GM23338 (cell line): ENCODE measurements around the gene KCNK4. TPM values are rescaled to one million over a fixed set of nuclear protein-coding genes. Genes with fewer than 3 reads are reported as not detected.
A peak's percentile ranks its signal among the peaks of the same experiment; 100 is the strongest.

Experiments used
- ATAC-seq: fragments of 200-7000 bp; cut with Tn5 transposase; 3 replicates; pipeline ENCODE4 v1.9.1; 2020
- DNase-seq: peaks from one replicate; pipeline ENCODE4 v3.0.0-alpha.2; 2015; ENCODE audit warnings: low spot score
- H2AFZ ChIP-seq: fragments of 200-600 bp; sonication (generic); 2 replicates; pipeline ENCODE4 v1.8.0; 2016; ENCODE audit warnings: antibody characterized with exemption, mild to moderate bottlenecking, moderate library complexity
- H3F3A ChIP-seq: fragments of 200-600 bp; sonication (generic); replicated peaks from 2 replicates; pipeline ENCODE4 v1.8.0; 2017; ENCODE audit warnings: antibody characterized with exemption, mixed run types, low read depth
- H3K27ac ChIP-seq: fragments of 200-600 bp; sonication (generic); 2 replicates; pipeline ENCODE4 v1.6.1; 2016; ENCODE audit warnings: low read depth
- H3K27me3 ChIP-seq: fragments of 200-600 bp; sonication (generic); 2 replicates; pipeline ENCODE4 v1.8.0; 2016; ENCODE audit warnings: mild to moderate bottlenecking, mixed run types, moderate library complexity; ENCODE audit not compliant: insufficient read depth
- H3K36me3 ChIP-seq: fragments of 200-600 bp; sonication (generic); 2 replicates; pipeline ENCODE4 v1.8.0; 2016; ENCODE audit warnings: mild to moderate bottlenecking; ENCODE audit not compliant: insufficient read depth
- H3K4me1 ChIP-seq: fragments of 200-600 bp; sonication (generic); 2 replicates; pipeline ENCODE4 v1.8.0; 2016; ENCODE audit warnings: mild to moderate bottlenecking, moderate library complexity; ENCODE audit not compliant: insufficient read depth
- H3K4me2 ChIP-seq: fragments of 200-600 bp; sonication (generic); 2 replicates; pipeline ENCODE4 v1.7.1; 2017; ENCODE audit warnings: mixed run types
- H3K4me3 ChIP-seq: fragments of 200-600 bp; sonication (generic); 2 replicates; pipeline ENCODE4 v1.6.1; 2016; ENCODE audit warnings: mixed run types
- H3K79me2 ChIP-seq: fragments of 200-600 bp; sonication (generic); replicated peaks from 2 replicates; pipeline ENCODE4 v1.8.0; 2017; ENCODE audit warnings: mild to moderate bottlenecking; ENCODE audit not compliant: insufficient read depth
- H3K9me2 ChIP-seq: fragments of 200-600 bp; sonication (generic); 2 replicates; pipeline ENCODE4 v1.8.0; 2017; ENCODE audit not compliant: insufficient read depth
- H4K20me1 ChIP-seq: fragments of 200-600 bp; sonication (generic); replicated peaks from 2 replicates; pipeline ENCODE4 v1.8.0; 2017; ENCODE audit warnings: mild to moderate bottlenecking; ENCODE audit not compliant: insufficient read depth
- H3K27ac Mint-ChIP-seq: 2 replicates; pipeline ENCODE4 v1.8.0; 2020; ENCODE audit warnings: inconsistent platforms, mild to moderate bottlenecking, moderate library complexity, mixed read lengths
- H3K27me3 Mint-ChIP-seq: 3 replicates; pipeline ENCODE4 v1.8.0; 2022; ENCODE audit warnings: low read depth, mild to moderate bottlenecking, moderate library complexity, mixed read lengths, inconsistent platforms; ENCODE audit not compliant: insufficient read depth, poor library complexity
- H3K36me3 Mint-ChIP-seq: 3 replicates; pipeline ENCODE4 v1.8.0; 2021; ENCODE audit warnings: low read depth, mild to moderate bottlenecking, inconsistent platforms, moderate library complexity, mixed read lengths
- H3K4me1 Mint-ChIP-seq: 3 replicates; pipeline ENCODE4 v1.8.0; 2020; ENCODE audit warnings: mild to moderate bottlenecking, inconsistent platforms, mixed read lengths
- H3K4me3 Mint-ChIP-seq: 3 replicates; pipeline ENCODE4 v1.8.0; 2021; ENCODE audit warnings: moderate library complexity, mild to moderate bottlenecking, inconsistent platforms, mixed read lengths
- H3K9me3 Mint-ChIP-seq: 3 replicates; pipeline ENCODE4 v1.8.0; 2020; ENCODE audit warnings: moderate library complexity, mild to moderate bottlenecking, inconsistent platforms, mixed read lengths
- CREB1 ChIP-seq: fragments of 250-450 bp; sonication (Bioruptor Pico); IDR thresholded peaks from 2 replicates; pipeline ENCODE4 v1.5.0; 2020; ENCODE audit warnings: low read depth, mild to moderate bottlenecking, moderate library complexity
- CTCF ChIP-seq, 2 experiments: fragments of 200-600 bp in 1 of 2; sonication (generic) in 1 of 2; conservative IDR thresholded peaks; 2 replicates each; pipeline versions ENCODE4 v1.5.1 to v1.6.1; 2016 to 2017; ENCODE audit warnings: antibody characterized with exemption in 2 of 2, low read depth in 2 of 2, mild to moderate bottlenecking in 2 of 2, moderate library complexity in 1 of 2
- EZH2 ChIP-seq: fragments of 200-600 bp; sonication (generic); IDR thresholded peaks from one replicate; pipeline ENCODE4 v1.8.0; 2017; ENCODE audit warnings: antibody characterized with exemption, mild to moderate bottlenecking, low read depth; ENCODE audit not compliant: unreplicated experiment
- EZH2phosphoT487 ChIP-seq: fragments of 200-600 bp; sonication (generic); IDR thresholded peaks from one replicate; pipeline ENCODE4 v1.8.1; 2018; ENCODE audit warnings: antibody characterized with exemption; ENCODE audit not compliant: unreplicated experiment
- NANOG ChIP-seq: IDR thresholded peaks from 2 replicates; pipeline ENCODE4 v1.6.1; 2016; ENCODE audit warnings: antibody characterized with exemption, borderline replicate concordance
- POLR2AphosphoS5 ChIP-seq: IDR thresholded peaks from 2 replicates; pipeline ENCODE4 v1.6.1; 2016; ENCODE audit warnings: antibody characterized with exemption, low read depth
- STAT1 ChIP-seq: IDR thresholded peaks from one replicate; pipeline ENCODE4 v1.6.1; 2016; ENCODE audit warnings: antibody characterized with exemption; ENCODE audit not compliant: unreplicated experiment
- ZNF331 ChIP-seq: fragments of 250-450 bp; sonication (Bioruptor Pico); IDR thresholded peaks from 2 replicates; pipeline ENCODE4 v1.5.0; 2020; ENCODE audit warnings: low read depth, mild to moderate bottlenecking, moderate library complexity
- polyA plus RNA-seq: library from polyadenylated mRNA; unstranded; fragments of >200 nt; fragmentation: Nextera tagmentation; extraction: Ambion mirVana; gene quantifications from 2 replicates; pipeline ENCODE4 v1.2.1, GENCODE V29; 2016
- total RNA-seq: library from RNA; depleted of rRNA; stranded (reverse); fragments of >200 nt; shearing (Covaris generic); gene quantifications from 2 replicates; pipeline ENCODE4 v1.2.3, GENCODE V29; 2014
- TF ChIP-seq, protein P1 (sequence below): IDR thresholded peaks from 2 replicates; pipeline ENCODE4 v1.6.1; 2016; ENCODE audit warnings: antibody characterized with exemption
- TF ChIP-seq, protein P2 (sequence below): IDR thresholded peaks from one replicate; pipeline ENCODE4 v1.6.1; 2018; ENCODE audit warnings: antibody characterized with exemption; ENCODE audit not compliant: unreplicated experiment

KCNK4 gene
- total and polyA plus RNA-seq, 2 experiments from 2014 or later = 1.0 TPM; not detected in 1

DNA sequence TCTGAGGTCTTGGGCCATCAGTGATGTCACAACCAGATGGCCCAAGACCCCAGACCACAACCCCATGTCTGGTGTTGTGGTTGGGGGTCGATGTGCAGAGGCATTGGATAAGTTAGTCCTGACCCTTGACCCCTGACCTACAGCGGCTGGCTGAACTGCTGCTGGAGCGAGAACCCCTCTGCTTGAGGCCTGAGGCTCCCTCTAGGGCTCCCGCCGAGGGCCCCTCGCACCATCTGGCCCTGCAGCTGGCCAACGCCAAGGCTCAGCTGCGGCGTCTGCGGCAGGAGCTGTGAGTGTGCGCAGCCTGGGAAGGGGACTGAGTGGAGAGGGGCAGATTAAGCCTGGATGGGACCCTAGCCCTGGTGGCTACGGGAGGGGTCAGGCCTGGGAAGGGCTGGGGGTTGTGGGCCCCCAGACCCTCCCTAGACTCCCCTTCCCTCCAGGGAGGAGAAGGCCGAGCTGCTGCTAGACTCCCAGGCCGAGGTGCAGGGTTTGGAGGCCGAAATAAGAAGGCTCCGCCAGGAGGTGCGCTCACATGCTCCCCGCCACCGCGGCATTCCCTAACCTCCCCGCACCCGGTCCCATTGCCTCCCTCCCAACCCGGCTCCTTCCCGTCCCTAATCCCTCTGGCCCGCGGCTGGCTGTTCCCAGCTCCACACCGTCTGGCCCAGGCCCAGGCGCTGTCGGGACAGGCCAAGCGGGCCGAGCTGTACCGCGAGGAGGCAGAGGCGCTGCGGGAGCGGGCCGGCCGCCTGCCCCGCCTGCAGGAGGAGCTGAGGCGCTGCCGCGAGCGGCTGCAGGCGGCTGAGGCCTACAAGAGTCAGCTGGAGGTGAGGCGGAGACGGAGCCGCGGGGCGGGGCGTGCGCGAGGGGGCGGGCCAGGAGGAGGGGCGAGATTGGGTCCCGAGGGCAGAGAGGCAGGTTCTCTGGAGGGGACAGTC, 51.0 kb downstream of the KCNK4 start:
- no peaks in the 10 kb centered on the region; the same call in 2 of the 3 replicates for H3K36me3 Mint-ChIP-seq
- peaks cover 34% of the 10 kb centered on the region for H3K27me3 Mint-ChIP-seq
- no peaks in the 10 kb centered on the region for H3K9me3 Mint-ChIP-seq
- H3K27me3 ChIP-seq = no peaks in the 10 kb centered on the region
- peaks cover 12% of the 10 kb centered on the region for H3K4me1 Mint-ChIP-seq
- H3K36me3 ChIP-seq = no peaks in the 10 kb centered on the region
- 0 out of 2 replicates have a peak, but pooled peaks cover 5% of the 10 kb centered on the region for H3F3A ChIP-seq
- no peak overlapping the region for H3K27ac ChIP-seq
- DNase-seq (peak; percentile 94), ATAC-seq (peak; percentile 79)
- H3K4me3 Mint-ChIP-seq = peak overlapping the region; percentile 73
- H3K9me2 ChIP-seq = no peaks in the 10 kb centered on the region
- H2AFZ ChIP-seq = peak overlapping the region; percentile 66; the same call in 1 of the 2 replicates
- peak overlapping the region; percentile 93 for H3K4me2 ChIP-seq
- H3K79me2 ChIP-seq = no peaks in the 10 kb centered on the region
- peak overlapping the region; percentile 74 for H3K4me3 ChIP-seq
- no peak overlapping the region for H3K27ac Mint-ChIP-seq
- no peak for TF ChIP-seq CREB1 (CRISPR knock-in tag)
- peak in 1 of 2 experiments; percentile 55; a peak in 3 of 4 replicates for TF ChIP-seq CTCF (conservative IDR thresholded peaks at IDR 0.05; ENCODE audit: low read depth in 2 of 2)
- TF ChIP-seq POLR2AphosphoS5 = peak; percentile 76
- TF ChIP-seq EZH2phosphoT487 = no peak
- TF ChIP-seq, protein P1, sequence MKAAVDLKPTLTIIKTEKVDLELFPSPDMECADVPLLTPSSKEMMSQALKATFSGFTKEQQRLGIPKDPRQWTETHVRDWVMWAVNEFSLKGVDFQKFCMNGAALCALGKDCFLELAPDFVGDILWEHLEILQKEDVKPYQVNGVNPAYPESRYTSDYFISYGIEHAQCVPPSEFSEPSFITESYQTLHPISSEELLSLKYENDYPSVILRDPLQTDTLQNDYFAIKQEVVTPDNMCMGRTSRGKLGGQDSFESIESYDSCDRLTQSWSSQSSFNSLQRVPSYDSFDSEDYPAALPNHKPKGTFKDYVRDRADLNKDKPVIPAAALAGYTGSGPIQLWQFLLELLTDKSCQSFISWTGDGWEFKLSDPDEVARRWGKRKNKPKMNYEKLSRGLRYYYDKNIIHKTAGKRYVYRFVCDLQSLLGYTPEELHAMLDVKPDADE = no peak
- no peak for TF ChIP-seq EZH2
- no peaks in the 10 kb centered on the region for H4K20me1 ChIP-seq
- H3K4me1 ChIP-seq = peaks cover 11% of the 10 kb centered on the region; the same call in 1 of the 2 replicates

DNA sequence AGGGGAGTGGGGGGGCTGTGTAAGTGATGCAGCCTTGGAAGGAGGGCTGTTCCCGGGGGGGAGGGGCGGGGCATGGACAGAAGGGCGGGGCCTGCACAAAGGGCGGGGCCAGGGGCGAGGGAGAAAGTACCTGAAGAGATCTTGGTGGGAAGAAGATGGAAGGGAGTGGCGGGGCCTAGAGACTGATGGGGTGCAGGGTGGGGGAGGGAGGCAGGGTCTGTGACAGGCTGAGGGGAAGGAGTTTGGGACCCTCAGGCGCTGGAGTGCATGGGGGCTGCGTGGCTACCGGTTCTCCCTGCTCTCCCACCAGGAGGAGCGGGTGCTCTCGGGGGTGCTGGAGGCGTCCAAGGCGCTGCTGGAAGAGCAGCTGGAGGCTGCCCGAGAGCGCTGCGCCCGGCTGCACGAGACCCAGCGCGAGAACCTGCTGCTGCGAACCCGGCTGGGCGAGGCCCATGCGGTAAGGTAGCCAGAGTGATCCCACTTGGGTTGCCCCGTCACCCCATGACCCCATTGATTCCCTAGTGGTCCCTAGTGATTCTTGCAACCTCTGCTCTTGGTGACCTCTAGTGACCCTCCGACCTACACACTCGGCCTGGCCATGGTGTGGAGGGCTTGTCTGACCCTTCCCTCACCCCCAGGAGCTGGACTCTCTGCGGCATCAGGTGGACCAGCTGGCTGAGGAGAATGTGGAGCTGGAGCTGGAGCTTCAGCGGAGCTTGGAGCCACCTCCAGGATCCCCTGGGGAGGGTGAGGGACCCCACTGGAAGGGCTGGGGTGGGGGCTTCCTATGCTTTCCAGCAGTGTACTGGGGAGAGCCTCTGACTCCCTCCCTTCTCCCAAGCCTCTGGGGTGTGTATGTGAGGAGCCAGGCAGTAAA, 52.0 kb downstream of the KCNK4 start:
- Histone ChIP-seq H4K20me1 (no peaks in the 10 kb centered on the region), H3K4me1 (peaks cover 11% of the 10 kb centered on the region; the same call in 1 of the 2 replicates), H3K27ac (no peak overlapping the region), H3K79me2 (no peaks in the 10 kb centered on the region), H3K27me3 (no peaks in the 10 kb centered on the region), H2AFZ (0 out of 2 replicates have a peak overlapping the region, but pooled peaks have one; percentile 66), H3K36me3 (no peaks in the 10 kb centered on the region), H3K9me2 (no peaks in the 10 kb centered on the region), H3F3A (0 out of 2 replicates have a peak, but pooled peaks cover 5% of the 10 kb centered on the region), H3K4me2 (peak overlapping the region; percentile 93; the same call in 1 of the 2 replicates), H3K4me3 (peak overlapping the region; percentile 74)
- H3K27me3 Mint-ChIP-seq = peaks cover 32% of the 10 kb centered on the region
- H3K4me1 Mint-ChIP-seq = peaks cover 12% of the 10 kb centered on the region
- H3K27ac Mint-ChIP-seq = no peak overlapping the region
- H3K36me3 Mint-ChIP-seq = no peaks in the 10 kb centered on the region; the same call in 2 of the 3 replicates
- peak overlapping the region; percentile 73 for H3K4me3 Mint-ChIP-seq
- DNase-seq = no peak
- peak; percentile 7 for ATAC-seq
- no peaks in the 10 kb centered on the region for H3K9me3 Mint-ChIP-seq
- TF ChIP-seq EZH2 (no peak), STAT1 (no peak), POLR2AphosphoS5 (no peak), EZH2phosphoT487 (no peak), NANOG (no peak), ZNF331 (no peak), CREB1 (CRISPR knock-in tag) (no peak), CTCF (conservative IDR thresholded peaks at IDR 0.05; ENCODE audit: low read depth in 2 of 2) (no peak)
- TF ChIP-seq, protein P2, sequence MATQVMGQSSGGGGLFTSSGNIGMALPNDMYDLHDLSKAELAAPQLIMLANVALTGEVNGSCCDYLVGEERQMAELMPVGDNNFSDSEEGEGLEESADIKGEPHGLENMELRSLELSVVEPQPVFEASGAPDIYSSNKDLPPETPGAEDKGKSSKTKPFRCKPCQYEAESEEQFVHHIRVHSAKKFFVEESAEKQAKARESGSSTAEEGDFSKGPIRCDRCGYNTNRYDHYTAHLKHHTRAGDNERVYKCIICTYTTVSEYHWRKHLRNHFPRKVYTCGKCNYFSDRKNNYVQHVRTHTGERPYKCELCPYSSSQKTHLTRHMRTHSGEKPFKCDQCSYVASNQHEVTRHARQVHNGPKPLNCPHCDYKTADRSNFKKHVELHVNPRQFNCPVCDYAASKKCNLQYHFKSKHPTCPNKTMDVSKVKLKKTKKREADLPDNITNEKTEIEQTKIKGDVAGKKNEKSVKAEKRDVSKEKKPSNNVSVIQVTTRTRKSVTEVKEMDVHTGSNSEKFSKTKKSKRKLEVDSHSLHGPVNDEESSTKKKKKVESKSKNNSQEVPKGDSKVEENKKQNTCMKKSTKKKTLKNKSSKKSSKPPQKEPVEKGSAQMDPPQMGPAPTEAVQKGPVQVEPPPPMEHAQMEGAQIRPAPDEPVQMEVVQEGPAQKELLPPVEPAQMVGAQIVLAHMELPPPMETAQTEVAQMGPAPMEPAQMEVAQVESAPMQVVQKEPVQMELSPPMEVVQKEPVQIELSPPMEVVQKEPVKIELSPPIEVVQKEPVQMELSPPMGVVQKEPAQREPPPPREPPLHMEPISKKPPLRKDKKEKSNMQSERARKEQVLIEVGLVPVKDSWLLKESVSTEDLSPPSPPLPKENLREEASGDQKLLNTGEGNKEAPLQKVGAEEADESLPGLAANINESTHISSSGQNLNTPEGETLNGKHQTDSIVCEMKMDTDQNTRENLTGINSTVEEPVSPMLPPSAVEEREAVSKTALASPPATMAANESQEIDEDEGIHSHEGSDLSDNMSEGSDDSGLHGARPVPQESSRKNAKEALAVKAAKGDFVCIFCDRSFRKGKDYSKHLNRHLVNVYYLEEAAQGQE = no peak
